ENCODE results near the gene SEMA3D.

GRCh38 chr7:84985073-84985784 is 201.6 kb downstream of the SEMA3D start:
- TF ChIP-seq CTCF (IDR thresholded peaks at IDR 0.05) (peak in 1 of 12 donors; percentile 14), POLR2A (IDR thresholded peaks at IDR 0.05) (no peak)
